Measurements from ENCODE around the gene OTOG.

GRCh38 chr11:17560281-17561110 is 13.4 kb downstream of the OTOG start:
- TF ChIP-seq CTCF (conservative IDR thresholded peaks at IDR 0.05; ENCODE audit: low read depth, low read length) = no peak
- TF ChIP-seq EZH2phosphoT487 (IDR thresholded peaks at IDR 0.05; ENCODE audit: borderline replicate concordance, low read length) = no peak
- no peak for TF ChIP-seq EZH2 (IDR thresholded peaks at IDR 0.05; ENCODE audit: low read length, unreplicated experiment)
